GM21447 (cell line): ENCODE data around the gene C3orf38.
"Not testable (repeated sequence)": the region's sequence is repeated elsewhere in the genome, so short reads cannot be mapped to it uniquely, and the experiment has no call there.

Source experiments
- ATAC-seq: cut with Tn5 transposase; IDR thresholded peaks from one replicate; pipeline ENCODE4 v1.9.1; 2021; ENCODE audit not compliant: unreplicated experiment

Gene C3orf38

GRCh38 chr3:88149509-88150362 lies at the start of gene C3orf38:
TSS of gene C3orf38 (plus strand) at chr3:88149959. CDS start at chr3:88150053, 94 bp downstream.
- peak; percentile 71 for ATAC-seq

GRCh38 chr3:88101142-88101541 lies 48.6 kb upstream of the C3orf38 start:
- no peak for ATAC-seq

- ATAC-seq, result no peak
Observed at GRCh38 chr3:88105325-88105724, 44.4 kb upstream of the C3orf38 start.

GRCh38 chr3:88112289-88112688 lies 37.5 kb upstream of the C3orf38 start:
- ATAC-seq, result no peak

- peak; percentile 93 for ATAC-seq
Observed at GRCh38 chr3:88113311-88114162, 36.2 kb upstream of the C3orf38 start.

GRCh38 chr3:88114878-88115549 lies 34.7 kb upstream of the C3orf38 start:
- ATAC-seq, result no peak

GRCh38 chr3:88117683-88118082 lies 32.1 kb upstream of the C3orf38 start:
- no peak for ATAC-seq

GRCh38 chr3:88118603-88119002 lies 31.2 kb upstream of the C3orf38 start:
- ATAC-seq, result not testable (repeated sequence)

GRCh38 chr3:88123526-88123925 lies 26.2 kb upstream of the C3orf38 start:
- no peak for ATAC-seq

GRCh38 chr3:88131695-88132094 lies 18.1 kb upstream of the C3orf38 start:
- ATAC-seq, result no peak

- no peak for ATAC-seq
Observed at GRCh38 chr3:88132894-88133293, 16.9 kb upstream of the C3orf38 start.

GRCh38 chr3:88133711-88134263 lies 16.0 kb upstream of the C3orf38 start:
- ATAC-seq, result no peak

- no peak for ATAC-seq
Observed at GRCh38 chr3:88137836-88138235, 11.9 kb upstream of the C3orf38 start.

- ATAC-seq, result no peak
Observed at GRCh38 chr3:88141458-88142083, 8.2 kb upstream of the C3orf38 start.

GRCh38 chr3:88142094-88142624 lies 7.6 kb upstream of the C3orf38 start:
- no peak for ATAC-seq

- no peak for ATAC-seq
Observed at GRCh38 chr3:88147261-88147660, 2.5 kb upstream of the C3orf38 start.

- ATAC-seq, result no peak
Observed at GRCh38 chr3:88148651-88149050, 1.1 kb upstream of the C3orf38 start.

- ATAC-seq, result peak; percentile 16
Observed at GRCh38 chr3:88149101-88149508, 654 bp upstream of the C3orf38 start.

GRCh38 chr3:88150371-88150770 lies 612 bp downstream of the C3orf38 start:
- peak; percentile 39 for ATAC-seq

- no peak for ATAC-seq
Observed at GRCh38 chr3:88150806-88151205, 1.0 kb downstream of the C3orf38 start.
